ENCODE results near the gene FNDC5.

The FNDC5 gene

DNA sequence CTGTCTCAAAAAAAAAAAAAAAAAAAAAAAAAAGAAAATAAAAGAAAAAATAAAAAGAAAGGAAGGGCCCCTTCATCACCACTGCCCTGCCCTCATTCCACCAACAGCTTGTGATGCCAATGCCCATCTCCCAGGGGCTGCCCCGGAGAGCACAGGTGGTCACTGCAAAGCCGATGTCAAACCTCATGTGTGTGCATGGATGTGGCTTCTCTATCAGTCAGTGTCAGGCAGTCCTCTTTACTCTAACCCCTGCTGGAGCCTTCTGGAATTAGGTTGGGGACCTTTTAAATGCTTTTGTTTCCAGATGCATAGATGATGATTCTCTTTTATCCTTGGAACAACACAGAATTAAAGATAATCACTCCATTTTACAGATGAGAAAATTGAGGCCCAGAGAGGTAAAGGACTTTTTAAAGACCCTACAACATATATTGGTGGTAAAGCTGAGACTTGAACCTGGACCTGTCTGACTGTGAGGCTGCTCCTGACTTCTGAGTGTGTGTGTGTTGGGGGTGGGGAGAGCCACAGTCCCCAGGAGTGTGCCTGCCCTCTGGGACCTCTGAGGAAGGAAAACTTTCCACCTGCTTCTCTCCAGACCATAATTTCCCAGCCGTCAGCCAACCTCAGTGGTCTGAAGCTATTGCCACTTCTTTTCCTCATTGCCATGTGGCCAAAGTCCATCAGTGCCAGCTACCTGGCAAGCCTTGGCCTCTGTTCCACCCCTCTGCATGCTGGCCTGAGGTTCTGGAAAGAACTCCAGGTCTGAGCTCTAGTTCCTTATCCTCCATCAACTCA is 33.5 kb upstream of the FNDC5 start:
- H3K9me3 ChIP-seq (ENCODE audit: insufficient read depth, low read depth, low read length) = no peaks in the 10 kb centered on the region
- H3K36me3 ChIP-seq (ENCODE audit: insufficient read depth, low read length) = no peaks in the 10 kb centered on the region
- no peak overlapping the region for H3K4me3 ChIP-seq (ENCODE audit: low read length)
- H3K27me3 ChIP-seq (ENCODE audit: insufficient read depth, low read length) = peaks cover 39% of the 10 kb centered on the region
- H3K27ac ChIP-seq (ENCODE audit: low read depth, low read length) = no peak overlapping the region
- 88% methylated on average over 3 of the region's 3 CpGs for WGBS
- no peak overlapping the region for H3K9ac ChIP-seq (ENCODE audit: low read depth, low read length)
- no peaks in the 10 kb centered on the region for H3K4me1 ChIP-seq (ENCODE audit: insufficient read depth, low read length)

DNA sequence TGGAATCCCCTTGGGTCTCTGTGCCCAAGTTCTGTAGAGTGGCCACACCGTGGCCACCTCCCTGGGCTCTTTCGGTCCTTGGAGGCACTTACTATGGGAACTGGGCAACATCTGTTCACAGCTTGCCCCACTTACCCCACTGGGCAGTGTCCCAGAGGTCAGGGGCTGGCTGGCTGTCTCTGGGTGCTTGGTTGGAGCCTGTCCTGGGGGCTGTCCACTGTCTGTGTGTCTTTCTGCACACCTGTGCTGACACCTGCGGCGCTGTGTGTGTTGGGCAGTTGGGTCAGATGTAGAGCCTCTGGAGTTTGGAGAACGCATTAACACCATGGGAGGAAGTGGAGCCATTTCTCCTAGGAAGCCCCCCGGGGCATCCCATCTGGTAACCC is 31.8 kb upstream of the FNDC5 start:
- Histone ChIP-seq H3K9me3 (ENCODE audit: insufficient read depth, low read depth, low read length) (no peaks in the 10 kb centered on the region), H3K4me1 (ENCODE audit: insufficient read depth, low read length) (no peaks in the 10 kb centered on the region), H3K27me3 (ENCODE audit: insufficient read depth, low read length) (peaks cover 44% of the 10 kb centered on the region), H3K9ac (ENCODE audit: low read depth, low read length) (no peak overlapping the region), H3K27ac (ENCODE audit: low read depth, low read length) (no peak overlapping the region), H3K4me3 (ENCODE audit: low read length) (no peak overlapping the region), H3K36me3 (ENCODE audit: insufficient read depth, low read length) (no peaks in the 10 kb centered on the region)
- WGBS = 75% methylated on average over 6 of the region's 6 CpGs

DNA sequence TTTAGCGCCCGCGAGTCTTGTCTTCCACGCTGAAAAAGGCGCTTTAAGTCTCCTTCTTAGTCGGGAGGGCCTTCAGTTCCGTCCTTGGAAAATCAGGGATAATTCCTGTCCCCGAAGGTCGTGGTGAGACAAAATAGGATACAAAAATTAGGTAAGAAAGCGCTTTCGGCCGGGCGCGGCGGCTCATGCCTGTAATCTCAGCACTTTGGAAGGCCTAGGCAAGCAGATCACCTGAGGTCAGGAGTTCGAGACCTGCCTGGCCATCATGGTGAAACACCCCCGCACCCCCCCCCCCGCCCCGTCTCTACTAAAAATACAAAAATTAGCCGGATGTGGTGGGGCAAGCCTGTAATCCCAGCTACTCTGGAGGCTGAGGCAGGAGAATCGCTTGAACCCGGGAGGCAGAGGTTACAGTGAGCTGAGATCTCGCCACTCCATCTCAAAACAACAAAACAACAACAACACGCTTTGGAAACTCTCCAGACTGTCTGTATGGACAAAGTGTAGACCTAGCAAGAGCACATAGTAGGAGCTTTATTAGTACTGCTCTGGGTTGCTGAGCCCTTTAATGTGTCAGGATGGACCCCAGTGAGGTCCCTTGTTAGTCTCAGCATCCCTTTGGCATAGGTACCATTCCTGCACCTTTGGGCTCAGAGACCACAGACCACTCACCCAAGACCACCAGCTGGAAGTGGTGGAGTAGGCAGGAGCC is 31.3 kb upstream of the FNDC5 start:
- Histone ChIP-seq H3K9me3 (ENCODE audit: insufficient read depth, low read depth, low read length) (no peaks in the 10 kb centered on the region), H3K4me1 (ENCODE audit: insufficient read depth, low read length) (no peaks in the 10 kb centered on the region), H3K36me3 (ENCODE audit: insufficient read depth, low read length) (no peaks in the 10 kb centered on the region), H3K4me3 (ENCODE audit: low read length) (peak overlapping the region; percentile 59), H3K27ac (ENCODE audit: low read depth, low read length) (no peak overlapping the region), H3K27me3 (ENCODE audit: insufficient read depth, low read length) (peaks cover 44% of the 10 kb centered on the region), H3K9ac (ENCODE audit: low read depth, low read length) (no peak overlapping the region)
- 48% methylated on average over 21 of the region's 24 CpGs for WGBS

DNA sequence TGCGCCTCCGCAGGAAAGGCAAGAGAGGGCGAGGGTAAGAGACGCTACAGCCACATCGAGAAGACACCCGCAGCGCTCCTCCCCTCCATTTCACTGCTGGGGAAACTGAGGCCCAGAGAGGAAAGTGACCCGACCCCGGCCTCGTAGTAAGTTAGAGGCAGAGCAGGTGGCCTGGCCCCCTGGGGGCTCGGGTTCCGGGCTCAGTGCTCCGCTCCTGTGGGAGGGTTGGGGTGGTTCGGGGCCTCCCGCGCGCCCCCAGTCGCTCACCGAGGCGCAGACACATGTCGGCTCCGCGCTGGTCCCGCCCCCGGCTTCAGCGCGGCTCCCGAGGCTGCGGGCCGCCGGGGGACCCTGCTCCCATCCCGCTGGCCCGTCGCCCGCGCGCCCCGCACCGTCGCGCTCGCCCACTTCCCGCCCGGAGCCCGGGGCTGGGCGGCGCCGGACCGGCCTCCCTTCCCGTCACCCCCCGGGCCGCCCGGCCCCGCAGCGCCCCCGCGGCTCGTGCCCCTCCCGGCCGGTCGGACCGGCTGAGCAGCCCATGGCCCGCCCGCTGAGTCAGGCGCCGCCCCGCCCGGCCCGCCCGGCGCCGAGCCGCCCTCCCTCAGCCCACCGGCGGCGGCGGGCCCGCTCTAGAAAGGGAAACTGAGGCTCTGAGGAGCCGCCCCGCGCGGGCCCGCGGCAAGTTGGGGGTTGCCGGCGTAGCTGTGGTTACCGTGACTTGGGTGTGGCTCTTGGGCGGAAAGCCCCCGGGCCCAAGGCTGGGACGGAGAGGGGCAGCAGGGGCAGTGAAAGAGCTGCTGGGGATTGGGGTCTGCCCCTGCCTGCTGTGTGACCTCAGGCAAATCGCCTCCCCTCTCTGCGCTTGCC is 30.5 kb upstream of the FNDC5 start, which contains the start of gene TMEM54:
TSS of gene TMEM54 (minus strand) at position 434 of the 867 bp plus-strand sequence. CDS start at position 283, 151 bp downstream.
- H3K27ac ChIP-seq (ENCODE audit: low read depth, low read length) = no peak within 1 kb of the TSS
- WGBS = under 1% methylated on average over 92 of the region's 92 CpGs
- H3K27me3 ChIP-seq (ENCODE audit: insufficient read depth, low read length) = peaks cover 44% of the 10 kb centered on the region
- H3K4me3 ChIP-seq (ENCODE audit: low read length) = peak within 1 kb of the TSS; percentile 59
- peak within 1 kb of the TSS; percentile 46; the same call in 1 of the 2 replicates for H3K9ac ChIP-seq (ENCODE audit: low read depth, low read length)
- H3K36me3 ChIP-seq (ENCODE audit: insufficient read depth, low read length) = no peaks in the 10 kb centered on the region
- H3K9me3 ChIP-seq (ENCODE audit: insufficient read depth, low read depth, low read length) = no peaks in the 10 kb centered on the region
- H3K4me1 ChIP-seq (ENCODE audit: insufficient read depth, low read length) = no peaks in the 10 kb centered on the region

DNA sequence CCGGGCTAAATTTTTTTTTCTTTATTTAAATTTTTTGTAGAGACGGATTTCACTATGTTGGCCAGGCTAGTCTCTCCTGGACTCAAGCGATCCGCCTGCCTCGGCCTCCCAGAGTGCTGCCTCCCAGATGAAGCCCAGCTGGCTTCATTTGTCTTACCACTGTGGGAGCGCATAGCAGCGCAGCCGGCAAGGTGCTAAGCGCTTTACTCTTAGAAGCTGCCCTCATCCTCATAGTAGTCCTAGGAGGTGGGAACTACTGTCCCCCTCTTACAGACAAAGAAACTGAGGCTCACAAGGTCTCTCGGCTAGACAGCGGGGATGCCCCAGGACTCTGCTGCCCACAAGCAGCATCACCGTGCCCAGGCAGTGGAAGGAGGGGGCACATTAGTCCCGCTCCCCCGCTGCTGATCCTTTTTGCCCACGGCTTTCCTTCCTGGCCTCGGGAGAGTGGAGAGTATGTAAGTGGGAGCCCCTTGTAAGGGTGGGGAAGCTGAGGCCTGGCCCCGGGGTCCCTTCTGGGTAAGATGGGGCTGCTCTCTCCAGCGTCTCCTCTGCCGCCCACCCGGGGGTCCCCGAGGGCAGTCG is 29.8 kb upstream of the FNDC5 start:
- H3K9me3 ChIP-seq (ENCODE audit: insufficient read depth, low read depth, low read length) = no peaks in the 10 kb centered on the region
- H3K27me3 ChIP-seq (ENCODE audit: insufficient read depth, low read length) = peaks cover 44% of the 10 kb centered on the region
- H3K4me3 ChIP-seq (ENCODE audit: low read length) = peak overlapping the region; percentile 59
- no peaks in the 10 kb centered on the region for H3K4me1 ChIP-seq (ENCODE audit: insufficient read depth, low read length)
- WGBS = 23% methylated on average over 22 of the region's 22 CpGs
- H3K27ac ChIP-seq (ENCODE audit: low read depth, low read length) = no peak overlapping the region
- H3K36me3 ChIP-seq (ENCODE audit: insufficient read depth, low read length) = no peaks in the 10 kb centered on the region
- H3K9ac ChIP-seq (ENCODE audit: low read depth, low read length) = peak overlapping the region; percentile 46; the same call in 1 of the 2 replicates

DNA sequence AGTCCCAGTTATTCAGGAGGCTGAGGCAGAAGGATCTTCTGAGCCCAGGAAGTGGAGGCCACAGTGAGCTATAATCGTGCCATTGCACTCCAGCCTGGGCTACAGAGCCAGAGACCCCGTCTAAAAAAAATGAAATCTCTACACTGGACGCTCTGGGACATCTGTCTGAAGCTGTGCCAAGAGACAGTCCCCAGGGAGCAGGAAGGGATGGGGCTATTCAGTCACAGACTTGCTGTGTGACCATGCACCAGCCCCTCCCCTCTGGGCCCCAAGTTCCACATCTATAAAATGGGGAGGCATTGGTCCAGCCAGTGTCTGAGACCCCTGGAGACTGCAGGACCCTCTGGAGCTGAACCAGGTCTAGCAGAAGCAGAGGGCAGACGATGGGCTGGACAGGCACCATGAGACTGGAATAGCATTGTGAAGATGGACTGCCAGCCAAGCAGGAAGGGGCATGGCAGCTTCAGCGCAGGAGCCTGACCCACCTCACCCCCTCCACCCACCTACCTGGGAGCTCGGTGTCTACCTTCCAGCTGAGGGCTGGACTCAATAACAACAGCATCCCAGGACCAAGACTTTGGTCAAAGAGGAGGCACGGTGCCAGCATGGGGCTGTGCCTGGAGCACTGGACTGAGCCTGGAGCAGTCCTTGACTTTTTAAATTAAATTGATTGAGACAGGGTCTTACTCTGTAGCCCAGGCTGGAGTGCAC is 29.0 kb upstream of the FNDC5 start:
- Histone ChIP-seq H3K36me3 (ENCODE audit: insufficient read depth, low read length) (no peaks in the 10 kb centered on the region), H3K27ac (ENCODE audit: low read depth, low read length) (no peak overlapping the region), H3K4me1 (ENCODE audit: insufficient read depth, low read length) (no peaks in the 10 kb centered on the region), H3K27me3 (ENCODE audit: insufficient read depth, low read length) (peaks cover 44% of the 10 kb centered on the region), H3K4me3 (ENCODE audit: low read length) (no peak overlapping the region), H3K9me3 (ENCODE audit: insufficient read depth, low read depth, low read length) (no peaks in the 10 kb centered on the region), H3K9ac (ENCODE audit: low read depth, low read length) (no peak overlapping the region)
- 91% methylated on average over 7 of the region's 7 CpGs for WGBS

DNA sequence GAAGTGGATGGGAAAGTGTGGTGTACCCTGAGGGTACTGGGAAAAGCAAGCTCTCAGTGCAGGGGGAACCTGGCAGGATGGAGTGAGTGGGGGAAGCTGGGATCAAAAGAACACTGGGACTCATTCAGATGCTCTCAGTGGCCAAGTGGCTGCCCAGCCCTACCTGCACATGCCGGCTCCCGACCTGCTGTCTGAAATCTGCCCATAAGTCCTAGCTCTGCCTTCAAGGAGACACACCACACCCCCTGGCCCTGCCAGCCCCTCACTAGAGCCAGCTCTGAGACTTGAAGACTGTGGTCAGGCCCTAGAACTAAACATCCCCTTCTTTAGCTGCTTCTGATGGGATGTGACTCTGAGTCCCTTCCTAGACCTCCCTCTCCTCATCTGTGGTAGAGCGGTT is 28.2 kb upstream of the FNDC5 start:
- Histone ChIP-seq H3K27ac (ENCODE audit: low read depth, low read length) (no peak overlapping the region), H3K36me3 (ENCODE audit: insufficient read depth, low read length) (no peaks in the 10 kb centered on the region), H3K4me1 (ENCODE audit: insufficient read depth, low read length) (peaks cover 2% of the 10 kb centered on the region; the same call in 1 of the 2 replicates), H3K9me3 (ENCODE audit: insufficient read depth, low read depth, low read length) (no peaks in the 10 kb centered on the region), H3K9ac (ENCODE audit: low read depth, low read length) (no peak overlapping the region), H3K4me3 (ENCODE audit: low read length) (no peak overlapping the region), H3K27me3 (ENCODE audit: insufficient read depth, low read length) (peaks cover 42% of the 10 kb centered on the region)
- WGBS = 88% methylated on average over 3 of the region's 3 CpGs

DNA sequence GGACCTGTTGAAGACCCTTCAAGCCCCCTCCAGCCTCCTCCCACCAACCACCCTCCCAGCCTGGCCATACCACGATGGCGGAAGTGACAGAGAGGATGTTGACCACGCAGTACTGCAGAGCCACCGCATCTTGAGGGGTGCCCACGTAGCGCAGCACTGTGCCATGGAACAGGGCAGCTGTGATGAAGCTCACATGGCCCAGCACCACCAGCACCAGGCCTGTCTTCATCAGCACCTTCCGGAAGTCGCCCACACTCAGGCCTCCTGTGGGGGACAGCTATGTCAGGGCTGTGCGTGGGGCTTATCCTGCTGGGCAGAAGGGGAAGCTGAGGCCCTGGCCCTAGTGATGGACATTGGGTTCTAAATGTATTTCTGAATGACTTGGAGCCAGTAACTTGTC is 27.3 kb upstream of the FNDC5 start:
- Histone ChIP-seq H3K4me3 (ENCODE audit: low read length) (no peak overlapping the region), H3K27me3 (ENCODE audit: insufficient read depth, low read length) (peaks cover 41% of the 10 kb centered on the region), H3K36me3 (ENCODE audit: insufficient read depth, low read length) (no peaks in the 10 kb centered on the region), H3K9ac (ENCODE audit: low read depth, low read length) (no peak overlapping the region), H3K4me1 (ENCODE audit: insufficient read depth, low read length) (peaks cover 2% of the 10 kb centered on the region; the same call in 1 of the 2 replicates), H3K27ac (ENCODE audit: low read depth, low read length) (no peak overlapping the region), H3K9me3 (ENCODE audit: insufficient read depth, low read depth, low read length) (no peaks in the 10 kb centered on the region)
- 95% methylated on average over 9 of the region's 9 CpGs for WGBS

DNA sequence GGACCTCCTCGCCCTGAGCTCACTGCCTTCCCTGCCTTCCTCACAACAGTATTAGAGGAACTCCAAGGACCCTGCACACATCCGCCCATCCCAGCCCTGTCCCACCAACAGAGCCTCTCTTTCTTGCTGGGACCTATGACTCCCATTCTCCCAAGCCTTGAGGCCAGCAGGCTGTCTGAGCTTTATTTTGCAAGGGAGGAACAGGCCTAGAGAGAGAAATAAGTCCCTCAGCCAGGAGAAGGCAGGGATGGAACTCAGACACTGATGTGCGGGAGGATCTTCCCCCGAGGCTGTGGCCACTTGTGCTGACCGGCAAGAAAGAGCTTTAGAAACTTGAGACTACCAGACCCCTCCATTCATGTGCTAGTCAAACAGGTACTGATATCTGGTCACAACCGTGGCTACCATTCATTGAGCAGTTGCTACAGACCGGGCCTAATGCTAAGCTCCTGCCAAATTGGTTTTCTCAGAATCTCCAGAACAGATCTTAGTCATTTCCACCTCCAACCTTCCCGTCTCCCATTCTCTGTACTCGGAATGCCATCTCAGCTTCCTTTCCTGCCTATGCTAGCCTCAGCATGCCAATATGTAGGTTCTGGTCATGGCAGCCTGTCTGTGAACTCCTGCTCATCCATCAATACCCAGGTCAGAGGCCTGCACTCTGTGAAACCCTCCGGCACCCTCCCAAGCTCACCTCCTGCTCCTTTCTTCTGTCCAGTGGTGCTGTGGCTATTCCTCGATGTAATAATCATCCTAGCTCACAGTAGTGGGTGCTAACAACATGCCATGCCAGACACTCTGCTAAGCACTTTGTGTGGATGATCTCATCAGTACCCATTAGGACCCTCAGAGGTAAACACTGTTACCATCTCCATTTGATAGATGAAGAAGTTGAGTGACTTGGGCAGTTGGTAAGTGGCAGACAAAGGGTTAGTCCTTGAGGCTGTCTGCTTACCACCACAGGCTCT is 26.7 kb upstream of the FNDC5 start:
- Histone ChIP-seq H3K4me1 (ENCODE audit: insufficient read depth, low read length) (peaks cover 2% of the 10 kb centered on the region; the same call in 1 of the 2 replicates), H3K27me3 (ENCODE audit: insufficient read depth, low read length) (peaks cover 39% of the 10 kb centered on the region), H3K9me3 (ENCODE audit: insufficient read depth, low read depth, low read length) (no peaks in the 10 kb centered on the region), H3K27ac (ENCODE audit: low read depth, low read length) (no peak overlapping the region), H3K4me3 (ENCODE audit: low read length) (no peak overlapping the region), H3K36me3 (ENCODE audit: insufficient read depth, low read length) (no peaks in the 10 kb centered on the region), H3K9ac (ENCODE audit: low read depth, low read length) (no peak overlapping the region)
- WGBS = 87% methylated on average over 11 of the region's 11 CpGs
